ENCODE results near the gene ZNF831.

The ZNF831 gene

GRCh38 chr20:59163631-59164530 lies at the start of gene ZNF831:
ZNF831 (plus strand) TSS chr20:59163821; CDS start chr20:59191020, 27,199 bp downstream.
- TF ChIP-seq EP300 (IDR thresholded peaks at IDR 0.05; ENCODE audit: borderline replicate concordance) (no peak), YY1 (IDR thresholded peaks at IDR 0.05; ENCODE audit: low read depth) (no peak), USF1 (IDR thresholded peaks at IDR 0.05) (no peak), TEAD4 (IDR thresholded peaks at IDR 0.05) (no peak), RAD21 (IDR thresholded peaks at IDR 0.05; ENCODE audit: low read depth) (no peak), EGR1 (IDR thresholded peaks at IDR 0.05) (no peak), REST (IDR thresholded peaks at IDR 0.05; ENCODE audit: low read depth) (no peak), NFIC (IDR thresholded peaks at IDR 0.05) (no peak), CREB1 (IDR thresholded peaks at IDR 0.05; ENCODE audit: low read depth) (no peak), TCF12 (IDR thresholded peaks at IDR 0.05; ENCODE audit: low read depth) (no peak), CEBPB (IDR thresholded peaks at IDR 0.05) (no peak), TAF1 (IDR thresholded peaks at IDR 0.05; ENCODE audit: low read depth) (no peak), ZBTB7A (IDR thresholded peaks at IDR 0.05; ENCODE audit: low read depth) (no peak), FOXM1 (IDR thresholded peaks at IDR 0.05; ENCODE audit: borderline replicate concordance, low read depth) (no peak), MAX (IDR thresholded peaks at IDR 0.05) (no peak)

GRCh38 chr20:59117526-59117925 lies 46.1 kb upstream of the ZNF831 start:
- TF ChIP-seq USF1 (IDR thresholded peaks at IDR 0.05) (no peak), FOXM1 (IDR thresholded peaks at IDR 0.05; ENCODE audit: borderline replicate concordance, low read depth) (no peak)

- no peak for TF ChIP-seq REST (IDR thresholded peaks at IDR 0.05; ENCODE audit: low read depth)
- no peak for TF ChIP-seq TCF12 (IDR thresholded peaks at IDR 0.05; ENCODE audit: low read depth)
- no peak for TF ChIP-seq RAD21 (IDR thresholded peaks at IDR 0.05; ENCODE audit: low read depth)
- no peak for TF ChIP-seq TEAD4 (IDR thresholded peaks at IDR 0.05)
- no peak for TF ChIP-seq TAF1 (IDR thresholded peaks at IDR 0.05; ENCODE audit: low read depth)
- no peak for TF ChIP-seq USF1 (IDR thresholded peaks at IDR 0.05)
- no peak for TF ChIP-seq NFIC (IDR thresholded peaks at IDR 0.05)
- no peak for TF ChIP-seq CREB1 (IDR thresholded peaks at IDR 0.05; ENCODE audit: low read depth)
- no peak for TF ChIP-seq EP300 (IDR thresholded peaks at IDR 0.05; ENCODE audit: borderline replicate concordance)
- TF ChIP-seq CEBPB (IDR thresholded peaks at IDR 0.05), result no peak
- TF ChIP-seq FOXM1 (IDR thresholded peaks at IDR 0.05; ENCODE audit: borderline replicate concordance, low read depth), result no peak
Observed at GRCh38 chr20:59118855-59119254, 44.8 kb upstream of the ZNF831 start.

GRCh38 chr20:59120491-59120890 lies 43.1 kb upstream of the ZNF831 start:
- TF ChIP-seq FOXM1 (IDR thresholded peaks at IDR 0.05; ENCODE audit: borderline replicate concordance, low read depth) (no peak), NFIC (IDR thresholded peaks at IDR 0.05) (no peak), CEBPB (IDR thresholded peaks at IDR 0.05) (no peak), ZBTB7A (IDR thresholded peaks at IDR 0.05; ENCODE audit: low read depth) (no peak), CREB1 (IDR thresholded peaks at IDR 0.05; ENCODE audit: low read depth) (no peak), EGR1 (IDR thresholded peaks at IDR 0.05) (no peak), YY1 (IDR thresholded peaks at IDR 0.05; ENCODE audit: low read depth) (no peak)

GRCh38 chr20:59120919-59121318 lies 42.7 kb upstream of the ZNF831 start:
- TF ChIP-seq TAF1 (IDR thresholded peaks at IDR 0.05; ENCODE audit: low read depth), result no peak
